Breast epithelium (tissue), 3 donors: ENCODE data around the gene TTLL11.

Experiments
- POLR2A ChIP-seq: fragments of 450-650 bp; IDR thresholded peaks from one replicate; pipeline ENCODE4 v1.6.1; 2016; ENCODE audit warnings: antibody characterized with exemption, mild to moderate bottlenecking, moderate library complexity
- POLR2AphosphoS5 ChIP-seq, 3 donors: sonication (generic); formaldehyde crosslinking; IDR thresholded peaks; one replicate each; pipeline ENCODE4 v1.6.1; 2017; ENCODE audit warnings: antibody characterized with exemption in 3 of 3
- TF ChIP-seq, protein P1 (sequence below), 3 donors: fragments of 450-650 bp; IDR thresholded peaks; one replicate each; pipeline ENCODE4 v1.5.1; 2016 to 2017; ENCODE audit warnings: antibody characterized with exemption in 3 of 3, mild to moderate bottlenecking in 3 of 3, moderate library complexity in 3 of 3

DNA sequence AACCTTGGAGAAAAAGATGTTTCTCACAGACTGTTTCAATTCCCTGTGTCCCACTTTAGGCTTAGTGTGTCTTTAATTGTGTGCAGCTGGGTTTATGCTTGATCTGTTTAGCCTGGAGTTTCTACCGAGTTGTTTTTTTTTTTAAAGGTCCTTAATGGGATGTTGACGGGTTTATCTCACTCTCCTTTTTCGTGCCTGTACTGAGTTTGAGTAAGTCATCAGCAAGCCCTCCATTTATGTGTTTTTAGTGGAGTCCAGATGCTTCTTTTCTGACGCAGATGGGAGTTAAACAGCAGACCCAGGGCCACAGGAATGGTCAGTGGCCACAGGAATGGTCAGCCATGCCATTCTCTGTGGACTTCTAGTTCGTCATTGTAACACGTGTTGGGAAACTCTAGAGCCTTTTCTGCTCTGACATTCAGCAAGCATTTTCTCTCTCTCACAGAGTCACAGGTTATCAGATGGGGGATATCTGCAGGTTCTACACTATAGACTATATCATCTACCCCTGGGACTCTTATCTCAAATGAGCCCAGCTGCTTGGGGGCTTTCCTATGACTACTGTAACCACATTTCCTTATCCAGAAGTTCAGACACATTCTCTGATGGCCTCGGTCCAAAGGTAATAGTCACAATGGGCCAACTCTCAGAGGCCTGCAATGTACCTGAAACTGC is 190.5 kb downstream of the TTLL11 start:
- TF ChIP-seq, protein P1, sequence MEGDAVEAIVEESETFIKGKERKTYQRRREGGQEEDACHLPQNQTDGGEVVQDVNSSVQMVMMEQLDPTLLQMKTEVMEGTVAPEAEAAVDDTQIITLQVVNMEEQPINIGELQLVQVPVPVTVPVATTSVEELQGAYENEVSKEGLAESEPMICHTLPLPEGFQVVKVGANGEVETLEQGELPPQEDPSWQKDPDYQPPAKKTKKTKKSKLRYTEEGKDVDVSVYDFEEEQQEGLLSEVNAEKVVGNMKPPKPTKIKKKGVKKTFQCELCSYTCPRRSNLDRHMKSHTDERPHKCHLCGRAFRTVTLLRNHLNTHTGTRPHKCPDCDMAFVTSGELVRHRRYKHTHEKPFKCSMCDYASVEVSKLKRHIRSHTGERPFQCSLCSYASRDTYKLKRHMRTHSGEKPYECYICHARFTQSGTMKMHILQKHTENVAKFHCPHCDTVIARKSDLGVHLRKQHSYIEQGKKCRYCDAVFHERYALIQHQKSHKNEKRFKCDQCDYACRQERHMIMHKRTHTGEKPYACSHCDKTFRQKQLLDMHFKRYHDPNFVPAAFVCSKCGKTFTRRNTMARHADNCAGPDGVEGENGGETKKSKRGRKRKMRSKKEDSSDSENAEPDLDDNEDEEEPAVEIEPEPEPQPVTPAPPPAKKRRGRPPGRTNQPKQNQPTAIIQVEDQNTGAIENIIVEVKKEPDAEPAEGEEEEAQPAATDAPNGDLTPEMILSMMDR (IDR thresholded peaks at IDR 0.05) = no peak
- TF ChIP-seq POLR2AphosphoS5 (IDR thresholded peaks at IDR 0.05) = no peak
- no peak for TF ChIP-seq POLR2A
